H1 (cell line): ENCODE data around the gene GRM8. TPM values are rescaled to one million over a fixed set of nuclear protein-coding genes. Genes with fewer than 3 reads are reported as not detected.

ENCODE experiments used
- CTCF ChIA-PET: fragments of 300-600 bp; sonication (Branson Sonifier 250); formaldehyde crosslinking; loops from one replicate; lab custom pipeline; 2021; ENCODE audit not compliant: partially characterized antibody; lab: Charles Lee
- POLR2A ChIA-PET: fragments of 300-600 bp; sonication (Branson Sonifier 250); formaldehyde crosslinking; loops from one replicate; lab custom pipeline; 2021; ENCODE audit warnings: inconsistent platforms; ENCODE audit not compliant: partially characterized antibody; lab: Charles Lee
- DNase-seq, 2 experiments: peaks; one replicate each; pipeline versions ENCODE4 v3.0.0 to v3.0.0-alpha.2; 2010 to 2022; ENCODE audit warnings: low spot score in 2 of 2, low read depth in 1 of 2, mixed read lengths in 1 of 2
- FAIRE-seq: peaks from 2 replicates; lab custom pipeline; 2011; peaks lifted over from hg19 to GRCh38; lab: Jason Lieb, UNC
- H2AFZ ChIP-seq: 2 replicates; pipeline ENCODE4 v1.8.1; 2012; ENCODE audit warnings: low read length, inconsistent platforms
- H2AK5ac ChIP-seq: 2 replicates; pipeline ENCODE4 v1.6.1; 2013; ENCODE audit warnings: low read depth, low read length
- H2BK120ac ChIP-seq: replicated peaks from 2 replicates; pipeline ENCODE3; 2013; ENCODE audit warnings: low read depth, low read length, inconsistent platforms
- H2BK12ac ChIP-seq: 2 replicates; pipeline ENCODE4 v1.6.1; 2013; ENCODE audit warnings: low read depth, low read length
- H2BK15ac ChIP-seq: 2 replicates; pipeline ENCODE4 v1.6.1; 2013; ENCODE audit warnings: low read length
- H2BK20ac ChIP-seq: 2 replicates; pipeline ENCODE4 v1.6.1; 2013; ENCODE audit warnings: low read length
- H2BK5ac ChIP-seq: 2 replicates; pipeline ENCODE4 v1.6.1; 2013; ENCODE audit warnings: low read depth, low read length
- H3K14ac ChIP-seq: 2 replicates; pipeline ENCODE4 v1.6.1; 2013; ENCODE audit warnings: inconsistent platforms; ENCODE audit not compliant: insufficient read length
- H3K18ac ChIP-seq: 2 replicates; pipeline ENCODE4 v1.6.1; 2013; ENCODE audit warnings: low read length; ENCODE audit errors: extremely low read depth
- H3K23ac ChIP-seq: 2 replicates; pipeline ENCODE4 v1.6.1; 2013; ENCODE audit warnings: inconsistent platforms; ENCODE audit not compliant: insufficient read length
- H3K23me2 ChIP-seq: 2 replicates; pipeline ENCODE4 v1.6.1; 2013; ENCODE audit warnings: low read depth, low read length
- H3K27ac ChIP-seq: 2 replicates; pipeline ENCODE4 v1.6.1; 2011; ENCODE audit warnings: low read depth, low read length, inconsistent platforms
- H3K27me3 ChIP-seq, 4 experiments: replicated peaks in 1 of 4; 1 replicate in 1 of 4; 2 replicates in 3 of 4; pipeline versions ENCODE4 v1.6.1 to v1.8.1; 2011 to 2013; ENCODE audit warnings: low read length in 3 of 4, mild to moderate bottlenecking in 3 of 4, inconsistent platforms in 2 of 4, mixed read lengths in 2 of 4, moderate library complexity in 1 of 4; ENCODE audit not compliant: control insufficient read depth in 3 of 4, insufficient read depth in 3 of 4; ENCODE audit errors: extremely low read depth in 1 of 4
- H3K36me3 ChIP-seq, 4 experiments: 2 replicates each; pipeline versions ENCODE4 v1.6.1 to v1.8.1; 2011 to 2013; ENCODE audit warnings: mild to moderate bottlenecking in 4 of 4, low read length in 3 of 4, moderate library complexity in 2 of 4, control low read depth in 1 of 4, inconsistent platforms in 1 of 4; ENCODE audit not compliant: insufficient read depth in 4 of 4, control insufficient read depth in 2 of 4
- H3K4ac ChIP-seq: replicated peaks from 2 replicates; pipeline ENCODE3; 2013; ENCODE audit warnings: low read length, low read depth, mixed read lengths, inconsistent platforms; ENCODE audit not compliant: insufficient read length
- H3K4me1 ChIP-seq, 4 experiments: replicated peaks in 1 of 4; 1 replicate in 1 of 4; 2 replicates in 3 of 4; pipeline versions ENCODE4 v1.6.1 to v1.8.1; 2011 to 2013; ENCODE audit warnings: low read length in 3 of 4, inconsistent platforms in 2 of 4, mixed read lengths in 1 of 4; ENCODE audit not compliant: insufficient read depth in 4 of 4, control insufficient read depth in 3 of 4
- H3K4me2 ChIP-seq, 2 experiments: 2 replicates each; pipeline versions ENCODE4 v1.6.1 to v1.8.1; 2011 to 2013; ENCODE audit warnings: low read depth in 2 of 2, low read length in 2 of 2, control low read depth in 1 of 2, inconsistent platforms in 1 of 2, mild to moderate bottlenecking in 1 of 2; ENCODE audit not compliant: insufficient read depth in 1 of 2
- H3K4me3 ChIP-seq, 4 experiments: fragments of 200-600, 300-600 bp in 1 of 4; sonication (generic), shearing (Covaris generic), sonication (Bioruptor Twin) in 1 of 4; 2 replicates each; pipeline versions ENCODE4 v1.5.1 to v1.8.1; 2011 to 2016; ENCODE audit warnings: low read length in 4 of 4, low read depth in 3 of 4, control low read depth in 2 of 4, inconsistent platforms in 2 of 4, mild to moderate bottlenecking in 2 of 4, mixed read lengths in 1 of 4, moderate library complexity in 1 of 4; ENCODE audit not compliant: insufficient read depth in 2 of 4; ENCODE audit errors: extremely low read depth in 1 of 4
- H3K56ac ChIP-seq: replicated peaks from 2 replicates; pipeline ENCODE3; 2013; ENCODE audit warnings: low read depth, mild to moderate bottlenecking, mixed read lengths, low read length, inconsistent platforms; ENCODE audit not compliant: insufficient read length
- H3K79me1 ChIP-seq: 2 replicates; pipeline ENCODE4 v1.6.1; 2013; ENCODE audit warnings: low read depth, low read length, control low read depth
- H3K79me2 ChIP-seq, 2 experiments: 2 replicates each; pipeline versions ENCODE4 v1.6.1 to v1.8.1; 2012 to 2013; ENCODE audit warnings: low read length in 2 of 2, mild to moderate bottlenecking in 2 of 2, inconsistent platforms in 1 of 2; ENCODE audit not compliant: insufficient read depth in 2 of 2, control insufficient read depth in 1 of 2
- H3K9ac ChIP-seq, 4 experiments: replicated peaks in 1 of 4; 1 replicate in 1 of 4; 2 replicates in 3 of 4; pipeline versions ENCODE4 v1.6.1 to v1.8.1; 2011 to 2013; ENCODE audit warnings: low read depth in 3 of 4, low read length in 3 of 4, control low read depth in 2 of 4, mild to moderate bottlenecking in 2 of 4, moderate library complexity in 2 of 4, inconsistent platforms in 1 of 4; ENCODE audit errors: extremely low read depth in 1 of 4
- H3K9me3 ChIP-seq, 2 experiments: 2 replicates each; pipeline versions ENCODE4 v1.6.1 to v1.8.1; 2012 to 2013; ENCODE audit warnings: mild to moderate bottlenecking in 2 of 2, moderate library complexity in 2 of 2, control low read depth in 1 of 2, inconsistent platforms in 1 of 2, low read depth in 1 of 2, low read length in 1 of 2, mixed read lengths in 1 of 2; ENCODE audit not compliant: insufficient read depth in 2 of 2
- H4K20me1 ChIP-seq, 2 experiments: replicated peaks in 1 of 2; 2 replicates each; pipeline versions ENCODE3 to v1.8.1; 2011 to 2013; ENCODE audit warnings: inconsistent platforms in 2 of 2, low read length in 2 of 2, mild to moderate bottlenecking in 1 of 2; ENCODE audit not compliant: insufficient read depth in 2 of 2, control insufficient read depth in 1 of 2
- H4K5ac ChIP-seq: 2 replicates; pipeline ENCODE4 v1.6.1; 2013; ENCODE audit warnings: low read length, low read depth, mixed read lengths, inconsistent platforms; ENCODE audit not compliant: insufficient read length
- H4K8ac ChIP-seq: 2 replicates; pipeline ENCODE4 v1.8.0; 2013; ENCODE audit warnings: mild to moderate bottlenecking, moderate library complexity, low read length, inconsistent platforms; ENCODE audit not compliant: insufficient read depth; ENCODE audit errors: extremely low read depth
- H4K91ac ChIP-seq: replicated peaks from 2 replicates; pipeline ENCODE3; 2013; ENCODE audit warnings: low read length, mixed read lengths, inconsistent platforms; ENCODE audit not compliant: insufficient read length
- BRCA1 ChIP-seq: IDR thresholded peaks from 2 replicates; pipeline ENCODE4 v1.6.1; 2012; ENCODE audit warnings: low read depth, low read length, improper control_type of control experiment
- KDM1A ChIP-seq: fragments of 200-600, 300-600 bp; sonication (generic); IDR thresholded peaks from 2 replicates; pipeline ENCODE4 v1.7.1; 2016; ENCODE audit warnings: mild to moderate bottlenecking, low read length, borderline replicate concordance
- POLR2A ChIP-seq, 2 experiments: IDR thresholded peaks; 1 replicate in 1 of 2; 2 replicates in 1 of 2; pipeline ENCODE4 v1.6.1; 2011; ENCODE audit warnings: low read depth in 2 of 2, low read length in 2 of 2, mild to moderate bottlenecking in 2 of 2; ENCODE audit errors: control extremely low read depth in 1 of 2
- RXRA ChIP-seq: IDR thresholded peaks from 2 replicates; pipeline ENCODE4 v1.6.1; 2011; ENCODE audit warnings: low read depth, mild to moderate bottlenecking, low read length, moderate library complexity; ENCODE audit not compliant: insufficient read depth
- WGBS, 2 experiments: shearing (Covaris generic) in 1 of 2; methylation state at CpG; one replicate each; pipeline versions ENCODE4 v1.1.6 to v1.1.7; 2013 to 2015; ENCODE audit warnings: low lambda C conversion rate in 2 of 2, mixed read lengths in 2 of 2, inconsistent platforms in 1 of 2, low coverage in 1 of 2, missing lambda C conversion rate in 1 of 2; ENCODE audit not compliant: insufficient replicate concordance in 2 of 2, insufficient coverage in 1 of 2, insufficient read length in 1 of 2; ENCODE audit errors: extremely low coverage in 1 of 2, missing lambda C conversion rate in 1 of 2; 5-methylcytosine and 5-hydroxymethylcytosine counted together
- polyA plus RNA-seq, 7 experiments: library from polyadenylated mRNA; depleted of rRNA in 3 of 7; stranded (reverse) in 5 of 7; unstranded in 2 of 7; fragments of >200 nt in 5 of 7; fragments of 200-250 nt in 2 of 7; gene quantifications; 1 replicate in 5 of 7; 2 replicates in 1 of 7; 4 replicates in 1 of 7; pipeline versions ENCODE4 v1.2.1 to v1.2.3, GENCODE V29; 2011 to 2013; ENCODE audit warnings: missing spikeins in 2 of 7, mixed read lengths in 2 of 7
- total RNA-seq: library from RNA; stranded (reverse); fragmentation: NEBNext Ultra II Directional; extraction: Animal tissue kit (Norgen Biotek cat#: 25700); gene quantifications from 2 replicates; pipeline ENCODE4 v1.2.1, GENCODE V29; 2021

Gene GRM8
- total and polyA plus RNA-seq, 2 of the 8 experiments (the other 6 are each of a cell fraction or from before 2014, with no cell fraction given) = 2.6 to 2.8 TPM

DNA sequence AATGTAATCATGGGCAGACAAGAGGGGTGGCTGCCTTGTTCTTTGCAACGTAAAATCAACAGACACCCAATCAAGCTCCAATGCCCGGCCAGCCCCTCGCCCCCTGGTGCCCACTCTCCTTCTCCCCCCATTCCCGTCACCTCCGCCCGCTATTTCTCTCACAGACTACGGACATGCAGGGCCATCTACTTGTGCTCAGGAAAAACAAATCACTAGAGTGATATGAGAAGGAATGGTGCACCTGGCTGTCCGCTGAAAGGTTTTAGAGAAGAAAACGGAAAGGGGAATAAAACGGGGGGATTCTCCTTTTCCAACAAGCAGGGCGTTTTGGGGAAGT, 396 bp downstream of the GRM8 start:
- H2BK12ac ChIP-seq = 0 out of 2 replicates have a peak overlapping the region, but pooled peaks have one; percentile 17
- no peak overlapping the region for H4K91ac ChIP-seq
- no peaks in the 10 kb centered on the region for H3K9me3 ChIP-seq
- H2AK5ac ChIP-seq = no peak overlapping the region
- POLR2A ChIA-PET = no interaction called here
- H2BK15ac ChIP-seq = no peak overlapping the region
- WGBS, 2 experiments = 0% methylated on average over 7 of the region's 11 CpGs; no CpG with 5 or more reads in 1 of the 2 experiments
- no peaks in the 10 kb centered on the region; a peak in 1 of 8 replicates for H3K36me3 ChIP-seq
- no peak overlapping the region for H3K56ac ChIP-seq
- no peak overlapping the region for H3K23ac ChIP-seq
- H3K23me2 ChIP-seq = peaks cover 18% of the 10 kb centered on the region
- H3K79me2 ChIP-seq = no peaks in the 10 kb centered on the region
- no peaks in the 10 kb centered on the region for H3K79me1 ChIP-seq
- no peak overlapping the region for H2BK20ac ChIP-seq
- H4K8ac ChIP-seq = no peak overlapping the region
- H4K20me1 ChIP-seq = peaks cover 0 to 10% of the 10 kb centered on the region in 2 experiments
- H3K14ac ChIP-seq = no peak overlapping the region
- no peak overlapping the region for H3K27ac ChIP-seq
- H3K27me3 ChIP-seq = peaks cover 26 to 62% (median 46%) of the 10 kb centered on the region in 4 experiments
- H2BK5ac ChIP-seq = no peak overlapping the region
- CTCF ChIA-PET = interaction anchor here (0.7 to 5.0 kb wide), 7 partner anchors 12 to 90 kb away, joined by 3 to 21 read pairs (median 4); no protein-coding TSS in a partner anchor
- no peak overlapping the region for H2BK120ac ChIP-seq
- peak overlapping the region; percentile 96 to 100 for H3K4me2 ChIP-seq
- no peak overlapping the region for H3K4ac ChIP-seq
- peaks cover 0 to 7% (median 3%) of the 10 kb centered on the region in 4 experiments; a peak in 3 of 7 replicates for H3K4me1 ChIP-seq
- H3K18ac ChIP-seq = no peak overlapping the region; the same call in 1 of the 2 replicates
- FAIRE-seq (no peak), DNase-seq (peak in 1 of 2 experiments; percentile 56)
- peak overlapping the region in 1 of 4 experiments; percentile 66; a peak in 2 of 7 replicates for H3K9ac ChIP-seq
- no peak overlapping the region for H4K5ac ChIP-seq
- H3K4me3 ChIP-seq = peak overlapping the region; percentile 62 to 87 (median 77)
- H2AFZ ChIP-seq = peak overlapping the region; percentile 97
- TF ChIP-seq KDM1A (no peak), BRCA1 (no peak), RXRA (no peak), POLR2A (IDR thresholded peaks at IDR 0.05; ENCODE audit: control extremely low read depth in 1 of 2, low read depth in 2 of 2, low read length in 2 of 2) (no peak)
